HTERT RPE-1 (cell line): ENCODE measurements around the gene SPINK9.
"Not testable (repeated sequence)": the region's sequence is repeated elsewhere in the genome, so short reads cannot be mapped to it uniquely, and the experiment has no call there.

Experiments used
- in situ Hi-C: fragments of 300-500 bp; cut with MboI; formaldehyde crosslinking; loops from 4 replicates; pipeline ENCODE4 v1.14.3; 2020; ENCODE audit warnings: low sequenced_read_pairs

Gene SPINK9, protein sequence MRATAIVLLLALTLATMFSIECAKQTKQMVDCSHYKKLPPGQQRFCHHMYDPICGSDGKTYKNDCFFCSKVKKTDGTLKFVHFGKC

GRCh38 chr5:148335259-148335658, at the start of gene SPINK9:
Gene SPINK9, plus strand, starts transcription at chr5:148335559. Its CDS starts 55 bp downstream, at chr5:148335614.
- in situ Hi-C loops: no loop called here

GRCh38 chr5:148290271-148291195, 44.8 kb upstream of the SPINK9 start:
- in situ Hi-C loops: no loop called here

DNA sequence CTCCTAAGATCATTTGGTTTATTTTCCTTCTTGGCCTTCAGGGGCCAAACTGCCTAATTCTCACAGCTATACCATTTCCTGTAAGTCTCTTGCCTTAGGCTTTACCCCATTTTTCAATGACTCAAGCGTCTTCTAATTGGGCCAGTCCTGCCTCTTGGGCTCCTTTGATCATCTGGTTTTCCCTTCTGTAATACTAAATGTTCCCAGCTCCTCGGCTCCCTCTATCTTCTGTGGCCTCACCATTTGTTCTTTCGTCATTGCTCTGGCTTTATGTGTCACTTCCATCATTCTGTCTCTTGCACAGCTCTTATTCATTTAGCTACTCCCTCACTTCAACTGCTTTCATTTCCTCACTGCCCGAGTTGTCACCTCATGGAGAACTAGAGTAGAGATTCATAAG, 37.6 kb upstream of the SPINK9 start:
- in situ Hi-C loops: no loop called here

- in situ Hi-C loops: no loop called here
Measured at GRCh38 chr5:148306446-148306845, 28.9 kb upstream of the SPINK9 start.

DNA sequence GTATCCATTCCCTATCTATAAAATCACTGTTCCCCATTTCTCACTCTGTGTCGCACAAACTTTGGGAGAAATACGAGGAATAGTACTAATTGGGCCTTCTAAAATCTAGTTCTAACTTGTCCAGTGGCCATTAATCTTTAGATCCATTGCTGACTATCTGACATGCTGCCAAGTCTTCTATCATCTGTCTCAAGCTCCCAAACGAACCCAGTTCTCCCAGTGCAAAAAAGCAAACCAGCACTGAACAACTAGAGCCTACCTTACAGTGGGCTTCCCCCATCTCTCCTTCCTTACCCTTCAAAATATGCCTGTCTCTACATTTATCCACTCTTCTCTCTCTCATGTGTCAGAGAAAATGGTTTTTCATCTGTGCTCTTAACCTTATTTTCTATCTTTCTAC, 26.3 kb upstream of the SPINK9 start:
- in situ Hi-C loops: no loop called here

- in situ Hi-C loops: no loop called here
Measured at GRCh38 chr5:148309746-148310145, 25.6 kb upstream of the SPINK9 start.

DNA sequence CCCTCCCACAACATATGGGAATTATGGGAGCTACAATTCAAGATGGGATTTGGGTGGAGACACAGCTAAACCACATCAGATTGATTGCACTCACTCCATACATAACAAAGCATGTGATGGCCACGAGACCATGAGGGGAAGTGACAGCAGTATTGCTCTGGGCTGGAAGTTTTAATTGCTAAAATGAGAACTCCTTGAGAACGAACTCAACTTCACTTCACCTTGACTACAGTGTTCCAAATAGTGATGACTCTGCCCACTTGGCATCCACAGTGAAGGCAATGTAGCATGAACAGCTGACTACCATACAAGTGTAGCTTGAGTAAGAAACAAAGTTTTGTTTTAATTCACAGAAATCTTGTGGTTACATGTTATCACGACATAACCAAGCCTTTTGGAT, 23.9 kb upstream of the SPINK9 start:
- in situ Hi-C loops: no loop called here

DNA sequence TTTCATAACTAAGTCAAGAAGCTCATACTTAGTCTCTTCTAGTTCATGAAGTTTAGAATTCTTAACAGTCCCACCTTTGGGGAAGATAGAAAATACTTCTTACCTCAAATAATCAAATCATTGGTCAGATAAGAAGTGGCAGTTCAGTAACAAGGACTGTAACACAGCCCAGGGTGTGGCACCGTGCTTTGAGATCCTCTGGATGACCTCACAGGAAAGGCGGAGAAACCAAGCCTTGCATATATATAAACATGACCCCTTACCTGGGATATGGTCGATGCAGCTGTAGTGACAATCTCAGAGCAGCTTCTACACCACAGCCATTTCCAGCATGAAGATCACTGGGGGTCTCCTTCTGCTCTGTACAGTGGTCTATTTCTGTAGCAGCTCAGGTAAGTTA, 23.2 kb upstream of the SPINK9 start, which contains the start of gene SPINK7:
Gene SPINK7 (plus strand): TSS at position 271 of the 400 bp plus-strand sequence. CDS start 61 bp downstream, at position 332.
- in situ Hi-C loops: no loop called here

DNA sequence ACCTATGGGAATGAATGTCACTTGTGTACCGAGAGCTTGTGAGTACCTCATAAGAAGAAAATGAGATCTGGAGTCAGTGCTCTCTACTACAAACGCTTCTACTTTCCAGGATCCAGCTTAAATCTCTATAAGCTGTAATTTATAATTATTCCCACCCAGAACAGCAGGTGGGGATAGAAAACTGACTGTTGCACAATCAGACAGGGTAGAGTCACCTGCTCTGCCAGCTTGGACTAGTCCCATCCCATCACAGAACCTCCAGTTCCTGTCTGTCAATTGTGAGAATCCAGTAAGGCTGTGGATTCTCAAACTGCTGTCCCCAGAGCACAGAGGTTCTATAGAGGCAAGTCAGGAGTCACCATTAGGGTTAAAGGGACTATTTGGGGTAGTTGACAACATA, 21.2 kb upstream of the SPINK9 start:
- in situ Hi-C loops: no loop called here

DNA sequence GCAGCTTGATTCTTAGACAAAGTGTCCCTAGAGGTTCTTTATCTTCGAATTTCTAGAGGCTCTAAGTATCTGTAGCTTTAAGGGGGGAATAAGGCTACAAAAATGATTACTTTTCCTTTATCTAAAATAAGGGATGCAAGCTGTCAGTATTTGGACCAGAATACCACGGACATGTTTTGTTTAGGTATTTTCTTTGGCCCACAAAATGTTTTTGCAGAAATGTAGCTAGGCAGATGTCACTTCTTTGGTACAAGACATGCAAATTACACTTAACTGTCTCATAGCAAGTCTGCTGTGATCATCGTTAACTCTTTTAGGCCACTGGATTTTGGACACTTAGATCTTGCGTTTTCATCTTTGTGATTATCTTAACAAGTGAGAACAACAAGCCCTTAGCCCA, 20.6 kb upstream of the SPINK9 start:
- in situ Hi-C loops: no loop called here

GRCh38 chr5:148320011-148320963, 15.1 kb upstream of the SPINK9 start:
- in situ Hi-C loops: not testable (repeated sequence)

- in situ Hi-C loops: no loop called here
Measured at GRCh38 chr5:148333262-148333849, 2.0 kb upstream of the SPINK9 start.

DNA sequence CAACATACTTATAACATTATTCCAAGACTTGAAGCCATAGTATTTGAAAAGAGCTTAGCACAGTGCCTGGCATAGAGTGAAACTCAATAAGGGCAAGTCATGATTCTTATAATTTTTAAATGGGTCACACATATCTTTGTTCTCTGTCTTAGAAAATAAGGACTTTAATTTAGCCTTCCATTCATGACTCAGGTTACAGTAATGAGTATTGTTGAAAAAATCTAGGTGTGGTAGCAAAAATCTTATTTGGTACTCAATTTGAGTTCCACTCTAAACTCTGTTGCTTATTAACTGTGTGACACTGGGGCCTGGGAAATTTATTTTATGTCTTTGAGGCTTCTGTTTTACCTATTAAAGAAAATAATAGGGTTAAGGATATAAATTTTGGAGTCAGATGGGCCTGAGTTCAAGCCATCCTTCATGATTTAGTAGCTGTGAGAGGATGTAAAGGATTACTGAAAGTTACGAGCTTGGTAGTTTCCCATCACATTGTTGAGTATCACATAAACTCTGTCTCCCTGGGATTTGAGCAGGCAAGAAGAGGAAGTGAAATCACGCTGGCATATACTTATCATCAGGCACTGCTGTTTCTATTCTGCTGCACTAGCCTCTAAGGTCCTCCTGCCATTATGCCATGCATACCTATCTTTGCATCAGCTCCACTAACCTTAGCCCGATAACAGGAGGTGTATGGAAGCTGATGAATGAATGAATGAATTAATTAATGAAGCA, 1.5 kb downstream of the SPINK9 start:
- in situ Hi-C loops: no loop called here

GRCh38 chr5:148342371-148343045, 7.1 kb downstream of the SPINK9 start:
- in situ Hi-C loops: no loop called here

- in situ Hi-C loops: no loop called here
Measured at GRCh38 chr5:148343046-148343407, 7.7 kb downstream of the SPINK9 start.

DNA sequence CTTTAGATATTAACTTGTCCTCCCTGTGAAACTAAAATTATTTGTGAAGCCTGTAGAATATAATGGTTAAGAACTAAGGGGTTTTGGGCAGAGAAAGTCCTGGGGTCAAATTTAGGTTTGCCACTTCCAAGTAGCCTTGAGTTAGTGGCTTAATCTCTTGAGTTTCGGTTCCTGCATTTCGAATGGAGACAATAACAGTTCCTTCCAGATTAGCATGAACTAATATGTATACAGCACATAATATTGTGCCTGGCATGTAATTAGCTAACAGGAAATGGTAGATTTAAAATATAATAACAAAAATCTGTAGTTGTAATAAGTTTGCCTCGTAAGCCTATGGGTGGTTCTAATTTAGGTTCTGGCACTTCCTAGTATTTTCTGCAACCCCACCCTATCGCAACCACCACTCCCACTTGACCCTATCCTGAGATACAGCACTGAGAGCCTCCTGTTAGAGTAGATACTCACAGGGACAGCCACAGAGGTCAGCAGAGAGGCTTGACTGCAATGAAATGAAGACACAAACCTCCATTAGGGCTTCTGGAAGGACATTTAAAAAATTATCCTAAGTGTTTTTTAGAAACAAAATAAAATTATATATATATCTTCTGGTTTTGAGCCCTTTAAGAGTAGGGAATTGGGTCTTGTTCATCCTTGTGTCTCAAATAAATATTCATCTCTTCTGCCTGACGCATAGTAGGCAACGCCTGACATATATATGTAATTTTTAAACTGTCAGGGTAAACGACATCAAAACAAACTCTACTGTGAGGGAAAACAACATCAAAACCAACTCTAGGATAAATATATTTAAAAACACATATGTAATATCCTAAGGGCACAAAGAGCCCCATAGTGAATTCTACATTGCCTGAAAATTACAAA, 8.5 kb downstream of the SPINK9 start:
- in situ Hi-C loops: no loop called here

- in situ Hi-C loops: no loop called here
Measured at GRCh38 chr5:148347706-148348105, 12.3 kb downstream of the SPINK9 start.

DNA sequence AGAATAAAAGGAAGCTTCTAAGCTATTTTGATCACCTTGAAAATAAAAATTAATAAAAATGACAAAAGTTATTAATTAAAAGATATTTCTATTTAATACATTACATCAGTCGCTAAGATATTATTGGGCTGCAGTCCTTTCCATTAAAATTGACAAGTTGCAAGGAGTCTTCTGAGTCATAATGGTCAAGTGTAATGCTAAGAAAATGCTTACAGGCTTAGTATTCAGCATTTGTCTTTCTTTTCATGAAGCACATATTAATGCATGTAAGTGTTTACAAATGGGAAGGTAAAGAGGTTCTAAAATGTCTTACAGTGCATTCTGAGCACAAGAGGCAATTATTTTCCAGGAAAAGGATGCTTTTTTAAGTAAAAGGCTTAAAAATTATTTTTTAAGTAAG, 17.3 kb downstream of the SPINK9 start:
- in situ Hi-C loops: no loop called here

- in situ Hi-C loops: no loop called here
Measured at GRCh38 chr5:148353634-148354033, 18.3 kb downstream of the SPINK9 start.
